ENCODE measurements around the gene EFS. TPM values are rescaled to one million over a fixed set of nuclear protein-coding genes. Genes with fewer than 3 reads are reported as not detected.

Gene EFS
- polyA plus RNA-seq, 1 donor (not counting 4 experiments of a cell fraction or from before 2014, with no cell fraction given): 1.4 TPM

GRCh38 chr14:23306412-23307145 is 58.4 kb downstream of the EFS start, which contains the start of gene BCL2L2:
TSS of gene BCL2L2 (plus strand) at chr14:23306833. CDS start at chr14:23307768, 935 bp downstream.
- dilution Hi-C loops (cut with MboI; ENCODE audit: extremely low pct_ligation_motif_present, low sequenced_read_pairs): no loop called here
- FAIRE-seq: no peak
- TF ChIP-seq EZH2 (IDR thresholded peaks at IDR 0.05; ENCODE audit: low read length): no peak
- TF ChIP-seq CTCF (optimal IDR thresholded peaks at IDR 0.05 in 1 of 3, IDR thresholded peaks at IDR 0.05 in 1 of 3, conservative IDR thresholded peaks at IDR 0.05 in 1 of 3; ENCODE audit: extremely low read depth in 1 of 3, insufficient read depth in 2 of 3, low read length in 3 of 3): no peak

More at GRCh38 chr14:23306412-23307145, 58.4 kb downstream of the EFS start, which contains the start of gene BCL2L2:
- H3K4me2 ChIP-seq (ENCODE audit: control insufficient read depth, extremely low read depth, insufficient read depth, low read depth, low read length): peak within 1 kb of the TSS; percentile 86
- peak within 1 kb of the TSS; percentile 92 for H3K27ac ChIP-seq (ENCODE audit: control insufficient read depth, insufficient read depth, low read length)
- H3K79me2 ChIP-seq (ENCODE audit: control insufficient read depth, insufficient read depth, low read length): peaks cover 48% of the 10 kb centered on the region
- no peaks in the 10 kb centered on the region for H3K27me3 ChIP-seq (ENCODE audit: control insufficient read depth, extremely low read depth, insufficient read depth, low read length)
- peaks cover 4% of the 10 kb centered on the region for H3K9me1 ChIP-seq (ENCODE audit: control insufficient read depth, extremely low read depth, insufficient read depth, low read length)
- DNase-seq (ENCODE audit: low read depth, low spot score): no peak
- H4K20me1 ChIP-seq (ENCODE audit: control insufficient read depth, extremely low read depth, insufficient read depth, low read length): peaks cover 5% of the 10 kb centered on the region
- H3K4me3 ChIP-seq (ENCODE audit: control insufficient read depth in 2 of 3, extremely low read depth in 1 of 3, insufficient read depth in 2 of 3, low read depth in 1 of 3, low read length in 3 of 3): peak within 1 kb of the TSS; percentile 81 to 92 (median 90)
- H3K9ac ChIP-seq (ENCODE audit: control insufficient read depth, extremely low read depth, insufficient read depth, low read length): peak within 1 kb of the TSS; percentile 98
- peak within 1 kb of the TSS; percentile 95 for H2AFZ ChIP-seq (ENCODE audit: control insufficient read depth, low read length)
- peaks cover 22 to 30% of the 10 kb centered on the region in 2 experiments for H3K36me3 ChIP-seq (ENCODE audit: control insufficient read depth in 2 of 2, extremely low read depth in 1 of 2, insufficient read depth in 2 of 2, low read length in 2 of 2)
- peaks cover 38% of the 10 kb centered on the region for H3K4me1 ChIP-seq (ENCODE audit: control insufficient read depth, extremely low read depth, insufficient read depth, low read length)
- H3K9me3 ChIP-seq (ENCODE audit: control insufficient read depth, low read depth, low read length): no peaks in the 10 kb centered on the region

Small RNA genes within 50 kb of the gene (small RNA-seq; reads per million reads assigned to genes)
- gene MIR208A (ENCODE audit: insufficient read length in 3 of 3, low read depth in 3 of 3, low replicate concordance in 1 of 3): 0 reads per million in 3 experiments

Other genes starting within 250 kb of the EFS start
- not detected in 3 replicates for gene CEBPE, start 245.9 kb downstream of the EFS start, polyA plus RNA-seq
- gene SLC7A8, start 181.5 kb downstream of the EFS start, polyA plus RNA-seq: 28.4 to 32.8 TPM (median 29.1 TPM) in 3 replicates
- gene RNF212B, start 127.2 kb downstream of the EFS start, polyA plus RNA-seq: not detected in 3 replicates
- 31.9 to 39.1 TPM (median 34.1 TPM) in 3 replicates for gene HOMEZ, start 79.0 kb downstream of the EFS start, polyA plus RNA-seq
- gene PPP1R3E, start 62.3 kb downstream of the EFS start, polyA plus RNA-seq: 1.6 to 2.5 TPM (median 1.9 TPM) in 3 replicates
- gene BCL2L2, start 58.3 kb downstream of the EFS start, polyA plus RNA-seq: 24.0 to 45.7 TPM (median 33.9 TPM) in 3 replicates
- 168 to 185 TPM (median 173 TPM) in 3 replicates for gene PABPN1, start 43.7 kb downstream of the EFS start, polyA plus RNA-seq
- 0.76 to 2.1 TPM (median 1.2 TPM) in 3 replicates for gene SLC22A17, start 12.3 kb downstream of the EFS start, polyA plus RNA-seq
- gene IL25, start 7.6 kb upstream of the EFS start, polyA plus RNA-seq: not detected in 3 replicates
- not detected in 3 replicates for gene CMTM5, start 11.9 kb upstream of the EFS start, polyA plus RNA-seq
- gene MYH6, start 43.1 kb upstream of the EFS start, polyA plus RNA-seq: not detected in 3 replicates
- not detected in 3 replicates for gene MYH7, start 70.5 kb upstream of the EFS start, polyA plus RNA-seq
- gene NGDN, start 104.5 kb upstream of the EFS start, polyA plus RNA-seq: 42.3 to 58.7 TPM (median 50.6 TPM) in 3 replicates
- gene ZFHX2, start 186.6 kb upstream of the EFS start, polyA plus RNA-seq: 0.08 to 0.22 TPM (median 0.18 TPM) in 3 replicates
- 3.2 to 4.3 TPM (median 4.3 TPM) in 3 replicates for gene THTPA, start 191.1 kb upstream of the EFS start, polyA plus RNA-seq
- gene AP1G2, start 202.6 kb upstream of the EFS start, polyA plus RNA-seq: 119 to 230 TPM (median 128 TPM) in 3 replicates
- 0.01 to 0.04 TPM (median 0.03 TPM) in 3 replicates for gene JPH4, start 213.6 kb upstream of the EFS start, polyA plus RNA-seq